OCI-LY1 (cell line): ENCODE data around the gene NBEA.

Experiments used
- H2AFZ ChIP-seq: fragments of 200-600 bp; sonication (generic), shearing (Covaris generic); 2 replicates; pipeline ENCODE4 v1.6.0; 2014; ENCODE audit warnings: antibody characterized with exemption, mild to moderate bottlenecking, low read length
- H3F3A ChIP-seq: fragments of 200-600 bp; sonication (generic), shearing (Covaris generic); 2 replicates; pipeline ENCODE4 v1.6.0; 2014; ENCODE audit warnings: mild to moderate bottlenecking, antibody characterized with exemption, low read length, moderate library complexity; ENCODE audit not compliant: insufficient read depth
- H3K27ac ChIP-seq: fragments of 200-600 bp; sonication (generic); 2 replicates; pipeline ENCODE4 v1.5.1; 2014; ENCODE audit warnings: low read length, mixed run types, mild to moderate bottlenecking, low read depth; ENCODE audit not compliant: poor library complexity, severe bottlenecking
- H3K27me3 ChIP-seq: fragments of 200-600 bp; sonication (generic); 2 replicates; pipeline ENCODE4 v1.6.0; 2014; ENCODE audit warnings: antibody characterized with exemption, mild to moderate bottlenecking, low read length, moderate library complexity; ENCODE audit not compliant: insufficient read depth
- H3K36me3 ChIP-seq: fragments of 200-600 bp; sonication (generic); 2 replicates; pipeline ENCODE4 v1.6.1; 2014; ENCODE audit warnings: mild to moderate bottlenecking, antibody characterized with exemption, low read length, moderate library complexity, mixed read lengths; ENCODE audit not compliant: insufficient read depth
- H3K4me1 ChIP-seq: fragments of 200-600 bp; sonication (generic); 2 replicates; pipeline ENCODE4 v1.5.1; 2014; ENCODE audit warnings: mild to moderate bottlenecking, low read length, moderate library complexity; ENCODE audit not compliant: insufficient read depth, severe bottlenecking
- H3K4me2 ChIP-seq: fragments of 200-600 bp; sonication (generic), shearing (Covaris generic); 2 replicates; pipeline ENCODE4 v1.6.1; 2014; ENCODE audit warnings: low read length
- H3K4me3 ChIP-seq: fragments of 200-600 bp; sonication (generic); 2 replicates; pipeline ENCODE4 v1.5.1; 2014; ENCODE audit warnings: low read length, low read depth, mild to moderate bottlenecking, mixed read lengths; ENCODE audit not compliant: poor library complexity, severe bottlenecking
- H3K79me2 ChIP-seq: fragments of 200-600 bp; shearing (Covaris generic); 2 replicates; pipeline ENCODE4 v1.6.1; 2016; ENCODE audit warnings: mixed run types, low read length, mixed read lengths; ENCODE audit not compliant: insufficient read depth
- H3K9ac ChIP-seq: fragments of 200-600 bp; sonication (generic), shearing (Covaris generic); 2 replicates; pipeline ENCODE4 v1.6.1; 2014; ENCODE audit warnings: mild to moderate bottlenecking, low read length, mixed read lengths
- H3K9me2 ChIP-seq: fragments of 200-600 bp; sonication (generic), shearing (Covaris generic); 2 replicates; pipeline ENCODE4 v1.6.1; 2014; ENCODE audit warnings: low read depth, mild to moderate bottlenecking, low read length, mixed read lengths
- H3K9me3 ChIP-seq: fragments of 200-600 bp; shearing (Covaris generic); 2 replicates; pipeline ENCODE4 v1.6.1; 2014; ENCODE audit warnings: low read length, mixed read lengths
- H4K20me1 ChIP-seq: fragments of 200-600 bp; sonication (generic), shearing (Covaris generic); 2 replicates; pipeline ENCODE4 v1.6.0; 2016; ENCODE audit warnings: mild to moderate bottlenecking, low read length; ENCODE audit not compliant: insufficient read depth
- EZH2 ChIP-seq: fragments of 200-600 bp; sonication (generic), shearing (Covaris generic); IDR thresholded peaks from 2 replicates; pipeline ENCODE4 v1.8.0; 2017; ENCODE audit warnings: borderline replicate concordance, mixed run types, mild to moderate bottlenecking, antibody characterized with exemption, low read length, moderate library complexity, mixed read lengths
- TF ChIP-seq, protein P1 (sequence below): fragments of 200-600 bp; sonication (generic), shearing (Covaris generic); IDR thresholded peaks from 2 replicates; pipeline ENCODE4 v1.5.1; 2017; ENCODE audit warnings: mild to moderate bottlenecking, antibody characterized with exemption, low read length, moderate library complexity, mixed read lengths

NBEA gene

DNA sequence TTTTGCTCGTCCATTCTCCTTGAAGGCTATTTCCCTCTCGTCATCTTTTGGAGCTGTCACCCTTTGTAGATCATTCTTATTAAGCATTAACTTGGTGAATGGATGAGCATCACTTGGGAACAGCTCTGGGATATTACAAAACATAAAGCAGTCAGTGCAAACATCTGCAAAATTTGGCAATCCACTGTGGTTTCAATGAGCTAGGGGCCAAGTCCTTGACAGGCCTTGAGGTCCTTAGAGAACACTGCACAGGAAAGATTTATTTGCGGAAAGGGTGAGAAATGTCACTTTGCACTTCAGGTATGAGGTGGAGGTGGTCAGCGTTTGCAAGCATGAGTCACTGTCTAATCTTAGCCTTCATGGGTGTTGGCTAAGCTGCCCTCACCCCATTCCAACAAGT, 774.1 kb downstream of the NBEA start:
- H2AFZ ChIP-seq, result no peak overlapping the region
- H3K4me1 ChIP-seq, result no peaks in the 10 kb centered on the region
- H3K4me3 ChIP-seq, result no peak overlapping the region
- H3K9me3 ChIP-seq, result no peaks in the 10 kb centered on the region
- no peaks in the 10 kb centered on the region for H3F3A ChIP-seq
- no peak overlapping the region for H3K4me2 ChIP-seq
- no peaks in the 10 kb centered on the region for H3K9me2 ChIP-seq
- H3K79me2 ChIP-seq, result no peaks in the 10 kb centered on the region
- no peaks in the 10 kb centered on the region for H3K36me3 ChIP-seq
- no peak for TF ChIP-seq EZH2
- TF ChIP-seq, protein P1, sequence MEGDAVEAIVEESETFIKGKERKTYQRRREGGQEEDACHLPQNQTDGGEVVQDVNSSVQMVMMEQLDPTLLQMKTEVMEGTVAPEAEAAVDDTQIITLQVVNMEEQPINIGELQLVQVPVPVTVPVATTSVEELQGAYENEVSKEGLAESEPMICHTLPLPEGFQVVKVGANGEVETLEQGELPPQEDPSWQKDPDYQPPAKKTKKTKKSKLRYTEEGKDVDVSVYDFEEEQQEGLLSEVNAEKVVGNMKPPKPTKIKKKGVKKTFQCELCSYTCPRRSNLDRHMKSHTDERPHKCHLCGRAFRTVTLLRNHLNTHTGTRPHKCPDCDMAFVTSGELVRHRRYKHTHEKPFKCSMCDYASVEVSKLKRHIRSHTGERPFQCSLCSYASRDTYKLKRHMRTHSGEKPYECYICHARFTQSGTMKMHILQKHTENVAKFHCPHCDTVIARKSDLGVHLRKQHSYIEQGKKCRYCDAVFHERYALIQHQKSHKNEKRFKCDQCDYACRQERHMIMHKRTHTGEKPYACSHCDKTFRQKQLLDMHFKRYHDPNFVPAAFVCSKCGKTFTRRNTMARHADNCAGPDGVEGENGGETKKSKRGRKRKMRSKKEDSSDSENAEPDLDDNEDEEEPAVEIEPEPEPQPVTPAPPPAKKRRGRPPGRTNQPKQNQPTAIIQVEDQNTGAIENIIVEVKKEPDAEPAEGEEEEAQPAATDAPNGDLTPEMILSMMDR, result no peak
- H3K9ac ChIP-seq, result no peak overlapping the region
- H3K27me3 ChIP-seq, result no peaks in the 10 kb centered on the region
- H3K27ac ChIP-seq, result no peak overlapping the region
- no peaks in the 10 kb centered on the region for H4K20me1 ChIP-seq

DNA sequence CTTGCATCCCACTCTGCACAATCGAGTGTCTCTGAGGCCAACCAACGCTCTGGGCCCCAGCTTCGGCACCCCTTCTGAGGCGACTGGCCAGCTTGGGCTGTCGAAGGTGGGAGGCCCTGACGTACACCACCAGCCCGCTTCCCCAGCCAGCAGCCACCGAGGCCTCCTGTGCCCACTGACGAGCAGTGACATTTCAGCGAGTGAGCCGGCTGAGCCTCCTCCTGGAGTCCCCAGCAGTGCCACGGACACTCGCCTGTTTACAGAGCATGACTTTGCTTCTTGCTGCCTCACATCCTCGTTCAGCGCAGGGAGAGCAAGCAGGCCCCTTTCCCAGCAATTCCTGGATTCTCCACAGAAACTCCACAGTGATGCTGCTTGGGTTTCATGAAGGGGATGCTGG, 774.7 kb downstream of the NBEA start:
- Histone ChIP-seq H3K27me3 (no peaks in the 10 kb centered on the region), H2AFZ (no peak overlapping the region), H3K4me2 (no peak overlapping the region), H3K9me2 (no peaks in the 10 kb centered on the region), H3K9ac (no peak overlapping the region), H3K4me3 (no peak overlapping the region), H3K27ac (no peak overlapping the region), H3K36me3 (no peaks in the 10 kb centered on the region), H3K9me3 (no peaks in the 10 kb centered on the region), H3K4me1 (no peaks in the 10 kb centered on the region), H3F3A (no peaks in the 10 kb centered on the region), H4K20me1 (no peaks in the 10 kb centered on the region), H3K79me2 (no peaks in the 10 kb centered on the region)
- TF ChIP-seq, protein P1, result no peak
- no peak for TF ChIP-seq EZH2

DNA sequence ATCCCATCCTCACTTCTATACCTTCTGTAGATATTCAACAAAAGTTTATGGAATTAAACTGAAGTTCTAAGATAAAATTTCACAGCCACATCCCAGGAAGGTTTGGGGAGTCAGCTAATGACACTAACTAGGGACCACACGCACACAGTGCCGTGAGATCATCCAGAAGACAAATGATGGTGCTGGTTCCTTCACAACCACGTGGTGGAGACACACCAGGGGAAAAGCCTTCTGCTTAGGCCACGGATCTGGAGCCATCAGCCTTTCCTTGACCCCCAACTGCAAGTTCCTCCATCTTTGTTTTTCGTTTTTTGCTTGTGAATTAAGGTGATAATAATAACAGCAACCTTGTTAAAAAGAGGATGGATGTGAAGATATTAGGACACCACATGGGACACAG, 776.0 kb downstream of the NBEA start:
- no peak for TF ChIP-seq EZH2
- TF ChIP-seq, protein P1, result no peak
- H3K27me3 ChIP-seq, result no peaks in the 10 kb centered on the region
- no peaks in the 10 kb centered on the region for H3K79me2 ChIP-seq
- H2AFZ ChIP-seq, result no peak overlapping the region
- no peak overlapping the region for H3K9ac ChIP-seq
- no peaks in the 10 kb centered on the region for H3K36me3 ChIP-seq
- no peaks in the 10 kb centered on the region for H3F3A ChIP-seq
- H3K4me2 ChIP-seq, result no peak overlapping the region
- H3K27ac ChIP-seq, result no peak overlapping the region
- no peaks in the 10 kb centered on the region for H3K9me2 ChIP-seq
- H3K9me3 ChIP-seq, result no peaks in the 10 kb centered on the region
- no peaks in the 10 kb centered on the region for H4K20me1 ChIP-seq
- H3K4me1 ChIP-seq, result no peaks in the 10 kb centered on the region
- H3K4me3 ChIP-seq, result no peak overlapping the region
